ENCODE results near the gene KAT8. TPM values are rescaled to one million over a fixed set of nuclear protein-coding genes. Genes with fewer than 3 reads are reported as not detected.
A peak's percentile ranks its signal among the peaks of the same experiment; 100 is the strongest.

Gene KAT8
- total RNA-seq, 2 donors from 2014 or later, result 58.0 to 64.3 TPM

GRCh38 chr16:31130336-31130891 is 12.9 kb downstream of the KAT8 start:
- peak overlapping the region in 1 of 2 donors; percentile 64 for H3K27ac ChIP-seq
- no peaks in the 10 kb centered on the region for H3K27me3 ChIP-seq
- peaks cover 59% of the 10 kb centered on the region for H3K36me3 ChIP-seq
- no peak overlapping the region for H3K4me3 ChIP-seq
- no peak for TF ChIP-seq CTCF (IDR thresholded peaks at IDR 0.05)
- no peaks in the 10 kb centered on the region for H3K9me3 ChIP-seq
- no peak for DNase-seq (ENCODE audit: low spot score)
- H3K4me1 ChIP-seq, result peaks cover 0 to 39% of the 10 kb centered on the region in 2 donors

GRCh38 chr16:31130899-31131298 is 13.4 kb downstream of the KAT8 start:
- Histone ChIP-seq H3K27me3 (no peaks in the 10 kb centered on the region), H3K27ac (no peak overlapping the region), H3K4me1 (peaks cover 0 to 39% of the 10 kb centered on the region in 2 donors), H3K4me3 (no peak overlapping the region), H3K9me3 (no peaks in the 10 kb centered on the region), H3K36me3 (peaks cover 59% of the 10 kb centered on the region)
- DNase-seq (ENCODE audit: low spot score), result no peak
- TF ChIP-seq CTCF (IDR thresholded peaks at IDR 0.05), result no peak

GRCh38 chr16:31131416-31131815 is 14.0 kb downstream of the KAT8 start:
- no peak overlapping the region for H3K4me3 ChIP-seq
- DNase-seq (ENCODE audit: low spot score), result no peak
- peaks cover 59% of the 10 kb centered on the region for H3K36me3 ChIP-seq
- H3K27me3 ChIP-seq, result no peaks in the 10 kb centered on the region
- H3K9me3 ChIP-seq, result no peaks in the 10 kb centered on the region
- H3K27ac ChIP-seq, result no peak overlapping the region
- H3K4me1 ChIP-seq, result peaks cover 0 to 39% of the 10 kb centered on the region in 2 donors
- no peak for TF ChIP-seq CTCF (IDR thresholded peaks at IDR 0.05)

- H3K4me3 ChIP-seq, result no peak overlapping the region
- peaks cover 57% of the 10 kb centered on the region for H3K36me3 ChIP-seq
- H3K9me3 ChIP-seq, result no peaks in the 10 kb centered on the region
- no peak overlapping the region for H3K27ac ChIP-seq
- no peak for TF ChIP-seq CTCF (IDR thresholded peaks at IDR 0.05)
- peaks cover 0 to 39% of the 10 kb centered on the region in 2 donors for H3K4me1 ChIP-seq
- no peak for DNase-seq (ENCODE audit: low spot score)
- no peaks in the 10 kb centered on the region for H3K27me3 ChIP-seq
Observed at GRCh38 chr16:31131841-31132271, 14.4 kb downstream of the KAT8 start.

GRCh38 chr16:31132303-31132979 is 15.0 kb downstream of the KAT8 start:
- peaks cover 51% of the 10 kb centered on the region for H3K36me3 ChIP-seq
- peaks cover 0 to 39% of the 10 kb centered on the region in 2 donors for H3K4me1 ChIP-seq

More at GRCh38 chr16:31132303-31132979, 15.0 kb downstream of the KAT8 start:
- H3K9me3 ChIP-seq, result no peaks in the 10 kb centered on the region
- DNase-seq (ENCODE audit: low spot score), result no peak
- no peak overlapping the region for H3K4me3 ChIP-seq
- H3K27me3 ChIP-seq, result no peaks in the 10 kb centered on the region
- TF ChIP-seq CTCF (IDR thresholded peaks at IDR 0.05), result no peak
- no peak overlapping the region for H3K27ac ChIP-seq
